Caco-2 (cell line): ENCODE data around the gene CDC42SE1. TPM values are rescaled to one million over a fixed set of nuclear protein-coding genes. Genes with fewer than 3 reads are reported as not detected.

Source experiments
- BruUV-seq: library from RNA; stranded (reverse); fragments of 400-500 nt; replicated peaks from 2 replicates; lab custom pipeline; 2021; lab: Mats Ljungman, UMichigan
- CTCF ChIA-PET: fragments of 300-600 bp; sonication (Branson Sonifier 250); formaldehyde crosslinking; loops from one replicate; lab custom pipeline; 2022; ENCODE audit warnings: antibody characterized with exemption; lab: Charles Lee
- POLR2A ChIA-PET: fragments of 300-600 bp; sonication (Branson Sonifier 250); formaldehyde crosslinking; loops from one replicate; lab custom pipeline; 2022; ENCODE audit warnings: antibody characterized with exemption; lab: Charles Lee
- DNase-seq, 2 experiments: peaks; one replicate each; pipeline versions ENCODE4 v3.0.0 to v3.0.0-alpha.2; 2020 to 2022
- H3K27me3 ChIP-seq: replicated peaks from 2 replicates; pipeline ENCODE4 v1.6.0; 2011; ENCODE audit warnings: low read length; ENCODE audit not compliant: control insufficient read depth, insufficient read depth
- H3K36me3 ChIP-seq: 2 replicates; pipeline ENCODE4 v1.5.1; 2011; ENCODE audit warnings: low read length; ENCODE audit not compliant: control insufficient read depth, insufficient read depth
- H3K4me1 ChIP-seq: fragments of 250-450 bp; sonication (Bioruptor Pico); 2 replicates; pipeline ENCODE4 v1.5.1; 2020; ENCODE audit warnings: mild to moderate bottlenecking
- H3K4me3 ChIP-seq: 2 replicates; pipeline ENCODE4 v1.5.1; 2011; ENCODE audit warnings: low read depth, mild to moderate bottlenecking, control low read depth, low read length
- H3K9me3 ChIP-seq: fragments of 250-450 bp; sonication (Bioruptor Pico); 2 replicates; pipeline ENCODE4 v1.5.1; 2020; ENCODE audit warnings: mild to moderate bottlenecking, moderate library complexity
- H3K27ac Mint-ChIP-seq: one replicate; pipeline ENCODE4 v1.8.0; 2022; ENCODE audit warnings: mixed read lengths; ENCODE audit not compliant: unreplicated experiment
- H3K27me3 Mint-ChIP-seq: one replicate; pipeline ENCODE4 v1.8.0; 2022; ENCODE audit warnings: mixed read lengths; ENCODE audit not compliant: insufficient read depth, unreplicated experiment
- H3K36me3 Mint-ChIP-seq: one replicate; pipeline ENCODE4 v1.8.0; 2022; ENCODE audit warnings: mild to moderate bottlenecking, mixed read lengths; ENCODE audit not compliant: insufficient read depth, unreplicated experiment
- H3K4me1 Mint-ChIP-seq: one replicate; pipeline ENCODE4 v1.8.0; 2022; ENCODE audit warnings: low read depth, mixed read lengths; ENCODE audit not compliant: unreplicated experiment
- H3K4me3 Mint-ChIP-seq: one replicate; pipeline ENCODE4 v1.8.0; 2022; ENCODE audit warnings: mild to moderate bottlenecking, moderate library complexity, mixed read lengths; ENCODE audit not compliant: unreplicated experiment
- H3K9me3 Mint-ChIP-seq: one replicate; pipeline ENCODE4 v1.8.0; 2022; ENCODE audit warnings: mixed read lengths; ENCODE audit not compliant: unreplicated experiment
- intact Hi-C: fragments of 100-400 bp; cut with micrococcal nuclease; formaldehyde crosslinking; loops from one replicate; pipeline ENCODE4 v1.10.0; 2022; ENCODE audit not compliant: unreplicated experiment
- total RNA-seq: library from RNA; stranded (reverse); gene quantifications from 2 replicates; pipeline ENCODE4 v1.2.3, GENCODE V29; 2022
- TF ChIP-seq, protein P1 (sequence below), 2 experiments: fragments of 200-600 bp in 1 of 2; IDR thresholded peaks; 1 replicate in 1 of 2; 2 replicates in 1 of 2; pipeline versions ENCODE4 v1.5.1 to v1.8.0; 2011 to 2022; ENCODE audit warnings: antibody characterized with exemption in 1 of 2, control low read depth in 1 of 2, inconsistent platforms in 1 of 2, low read depth in 1 of 2, low read length in 1 of 2, mild to moderate bottlenecking in 1 of 2, moderate library complexity in 1 of 2; ENCODE audit not compliant: insufficient read depth in 1 of 2, severe bottlenecking in 1 of 2, unreplicated experiment in 1 of 2

Gene CDC42SE1
- total RNA-seq, 1 experiment from 2014 or later: 59.4 TPM

DNA sequence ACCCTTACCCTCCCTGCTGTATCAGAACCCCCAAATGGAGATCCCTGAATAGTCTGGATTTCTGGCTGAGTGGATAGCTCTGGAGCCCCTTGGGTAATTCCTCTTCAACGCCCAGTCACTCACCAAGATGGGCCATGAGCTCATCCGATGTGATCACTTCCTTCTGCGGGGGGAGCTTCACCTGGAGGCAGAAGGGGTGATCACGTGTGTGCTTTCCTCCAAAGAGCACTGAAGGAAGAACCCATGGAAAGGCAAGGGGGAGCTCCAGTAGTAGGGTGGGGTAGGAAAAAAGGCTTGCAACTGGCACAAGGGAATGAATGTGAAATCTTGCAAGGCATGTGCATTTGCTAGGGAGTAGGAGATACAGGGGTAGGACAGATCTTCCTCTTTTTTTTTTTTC, 57.8 kb downstream of the CDC42SE1 start:
- Histone ChIP-seq H3K36me3 (peaks cover 2% of the 10 kb centered on the region), H3K4me3 (no peak overlapping the region), H3K9me3 (no peaks in the 10 kb centered on the region), H3K27me3 (no peaks in the 10 kb centered on the region), H3K4me1 (peaks cover 9% of the 10 kb centered on the region; the same call in 1 of the 2 replicates)
- DNase-seq: no peak
- Mint-ChIP-seq H3K27me3 (no peaks in the 10 kb centered on the region), H3K27ac (no peak overlapping the region), H3K36me3 (peaks cover 11% of the 10 kb centered on the region), H3K4me1 (peaks cover 21% of the 10 kb centered on the region), H3K9me3 (no peaks in the 10 kb centered on the region), H3K4me3 (no peak overlapping the region)
- ChIA-PET POLR2A (interaction anchor here (0.6 kb wide), 1 partner anchor 45 kb away, joined by 3 read pairs; no protein-coding TSS in a partner anchor), CTCF (interaction anchor here (0.7 kb wide), 1 partner anchor 23 kb away, joined by 3 read pairs; no protein-coding TSS in a partner anchor)
- intact Hi-C loops: loop anchor here (10.0 kb wide), 1 partner anchor 437 kb away; no protein-coding TSS in a partner anchor
- TF ChIP-seq, protein P1, sequence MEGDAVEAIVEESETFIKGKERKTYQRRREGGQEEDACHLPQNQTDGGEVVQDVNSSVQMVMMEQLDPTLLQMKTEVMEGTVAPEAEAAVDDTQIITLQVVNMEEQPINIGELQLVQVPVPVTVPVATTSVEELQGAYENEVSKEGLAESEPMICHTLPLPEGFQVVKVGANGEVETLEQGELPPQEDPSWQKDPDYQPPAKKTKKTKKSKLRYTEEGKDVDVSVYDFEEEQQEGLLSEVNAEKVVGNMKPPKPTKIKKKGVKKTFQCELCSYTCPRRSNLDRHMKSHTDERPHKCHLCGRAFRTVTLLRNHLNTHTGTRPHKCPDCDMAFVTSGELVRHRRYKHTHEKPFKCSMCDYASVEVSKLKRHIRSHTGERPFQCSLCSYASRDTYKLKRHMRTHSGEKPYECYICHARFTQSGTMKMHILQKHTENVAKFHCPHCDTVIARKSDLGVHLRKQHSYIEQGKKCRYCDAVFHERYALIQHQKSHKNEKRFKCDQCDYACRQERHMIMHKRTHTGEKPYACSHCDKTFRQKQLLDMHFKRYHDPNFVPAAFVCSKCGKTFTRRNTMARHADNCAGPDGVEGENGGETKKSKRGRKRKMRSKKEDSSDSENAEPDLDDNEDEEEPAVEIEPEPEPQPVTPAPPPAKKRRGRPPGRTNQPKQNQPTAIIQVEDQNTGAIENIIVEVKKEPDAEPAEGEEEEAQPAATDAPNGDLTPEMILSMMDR (IDR thresholded peaks at IDR 0.05; ENCODE audit: insufficient read depth in 1 of 2, low read depth in 1 of 2, low read length in 1 of 2, severe bottlenecking in 1 of 2, unreplicated experiment in 1 of 2): no peak
- BruUV-seq: no TSS peak

Other genes with a start within 250 kb of the CDC42SE1 start
- gene ARNT, start 183.0 kb downstream of the CDC42SE1 start, total RNA-seq: 33.8 and 36.1 TPM in 2 replicates
- not detected in 2 replicates for gene CTXND2, start 172.5 kb downstream of the CDC42SE1 start, total RNA-seq
- 45.0 and 46.7 TPM in 2 replicates for gene SETDB1, start 133.3 kb downstream of the CDC42SE1 start, total RNA-seq
- 360 and 379 TPM in 2 replicates for gene CERS2, start 84.8 kb downstream of the CDC42SE1 start, total RNA-seq
- 30.0 and 42.5 TPM in 2 replicates for gene ANXA9, start 77.3 kb downstream of the CDC42SE1 start, total RNA-seq
- gene MINDY1, start 52.7 kb downstream of the CDC42SE1 start, total RNA-seq: 15.6 and 16.9 TPM in 2 replicates
- gene PRUNE1, start 51.2 kb downstream of the CDC42SE1 start, total RNA-seq: 24.2 and 24.3 TPM in 2 replicates
- gene BNIPL, start 23.0 kb downstream of the CDC42SE1 start, total RNA-seq: 1.9 and 2.3 TPM in 2 replicates
- 4.8 and 6.7 TPM in 2 replicates for gene C1orf56, start 11.9 kb downstream of the CDC42SE1 start, total RNA-seq
- 0.95 and 1.2 TPM in 2 replicates for gene MLLT11, start 775 bp upstream of the CDC42SE1 start, total RNA-seq
- gene GABPB2, start 11.1 kb upstream of the CDC42SE1 start, total RNA-seq: 2.0 and 2.6 TPM in 2 replicates
- gene SEMA6C, start 87.0 kb upstream of the CDC42SE1 start, total RNA-seq: 2.8 and 3.7 TPM in 2 replicates
- gene TNFAIP8L2, start 97.0 kb upstream of the CDC42SE1 start, total RNA-seq: not detected in 2 replicates
- gene LYSMD1, start 106.3 kb upstream of the CDC42SE1 start, total RNA-seq: 4.0 and 5.0 TPM in 2 replicates
- gene SCNM1, start 106.5 kb upstream of the CDC42SE1 start, total RNA-seq: 52.1 and 53.6 TPM in 2 replicates
- gene TMOD4, start 116.4 kb upstream of the CDC42SE1 start, total RNA-seq: 0.84 and 1.3 TPM in 2 replicates
- 80.1 and 86.0 TPM in 2 replicates for gene VPS72, start 130.6 kb upstream of the CDC42SE1 start, total RNA-seq
- 88.6 and 95.1 TPM in 2 replicates for gene PIP5K1A, start 138.9 kb upstream of the CDC42SE1 start, total RNA-seq
- gene PSMD4, start 195.1 kb upstream of the CDC42SE1 start, total RNA-seq: 250 and 253 TPM in 2 replicates
- gene ZNF687, start 222.7 kb upstream of the CDC42SE1 start, total RNA-seq: 23.9 and 30.2 TPM in 2 replicates